ENCODE results near the gene TPRX2. TPM values are rescaled to one million over a fixed set of nuclear protein-coding genes. Genes with fewer than 3 reads are reported as not detected.
A peak's percentile ranks its signal among the peaks of the same experiment; 100 is the strongest.
"Not testable (repeated sequence)": the region's sequence is repeated elsewhere in the genome, so short reads cannot be mapped to it uniquely, and the experiment has no call there.

The TPRX2 gene
- total RNA-seq, 2 experiments from 2014 or later, result not detected

- ChIA-PET CTCF (no interaction called here), POLR2A (no interaction called here)
- Mint-ChIP-seq H3K36me3 (ENCODE audit: low read depth) (no peaks in the 10 kb centered on the region), H3K9me3 (ENCODE audit: insufficient read depth) (no peaks in the 10 kb centered on the region), H3K4me3 (no peak overlapping the region), H3K27ac (no peak overlapping the region), H3K27me3 (ENCODE audit: low read depth) (no peaks in the 10 kb centered on the region), H3K4me1 (ENCODE audit: low read depth) (no peaks in the 10 kb centered on the region)
- ATAC-seq (no peak), DNase-seq (no peak)
Measured at GRCh38 chr19:47896773-47897172, 37.7 kb downstream of the TPRX2 start.

- H3K27me3 Mint-ChIP-seq (ENCODE audit: low read depth), result no peaks in the 10 kb centered on the region
- no peak for DNase-seq
- ChIA-PET CTCF (no interaction called here), POLR2A (no interaction called here)
- H3K4me3 Mint-ChIP-seq, result no peak overlapping the region
- no peaks in the 10 kb centered on the region for H3K9me3 Mint-ChIP-seq (ENCODE audit: insufficient read depth)
- H3K4me1 Mint-ChIP-seq (ENCODE audit: low read depth), result no peaks in the 10 kb centered on the region
- ATAC-seq, result no peak
- no peaks in the 10 kb centered on the region for H3K36me3 Mint-ChIP-seq (ENCODE audit: low read depth)
- H3K27ac Mint-ChIP-seq, result no peak overlapping the region
Measured at GRCh38 chr19:47897861-47898260, 38.8 kb downstream of the TPRX2 start.

- Mint-ChIP-seq H3K4me3 (no peak overlapping the region), H3K4me1 (ENCODE audit: low read depth) (no peaks in the 10 kb centered on the region), H3K36me3 (ENCODE audit: low read depth) (no peaks in the 10 kb centered on the region), H3K27me3 (ENCODE audit: low read depth) (no peaks in the 10 kb centered on the region), H3K9me3 (ENCODE audit: insufficient read depth) (no peaks in the 10 kb centered on the region), H3K27ac (no peak overlapping the region)
- ChIA-PET CTCF (interaction anchor here (1.0 kb wide), 1 partner anchor 30 kb away, joined by 3 read pairs; no protein-coding TSS in a partner anchor), POLR2A (no interaction called here)
- no peak for DNase-seq
- ATAC-seq, result no peak
Measured at GRCh38 chr19:47899335-47899734, 40.3 kb downstream of the TPRX2 start.

- ATAC-seq, result no peak
- Mint-ChIP-seq H3K9me3 (ENCODE audit: insufficient read depth) (no peaks in the 10 kb centered on the region), H3K27me3 (ENCODE audit: low read depth) (no peaks in the 10 kb centered on the region), H3K36me3 (ENCODE audit: low read depth) (no peaks in the 10 kb centered on the region), H3K4me1 (ENCODE audit: low read depth) (no peaks in the 10 kb centered on the region), H3K4me3 (no peak overlapping the region), H3K27ac (no peak overlapping the region)
- POLR2A ChIA-PET, result no interaction called here
- CTCF ChIA-PET, result interaction anchor here (1.1 kb wide), 1 partner anchor 9 kb away, joined by 4 read pairs; no protein-coding TSS in a partner anchor
- no peak for DNase-seq
Measured at GRCh38 chr19:47901370-47901769, 42.3 kb downstream of the TPRX2 start.

GRCh38 chr19:47909350-47909749 lies 50.3 kb downstream of the TPRX2 start:
- H3K4me3 Mint-ChIP-seq; H3K27ac Mint-ChIP-seq; POLR2A ChIA-PET; H3K27me3 Mint-ChIP-seq (ENCODE audit: low read depth); H3K9me3 Mint-ChIP-seq (ENCODE audit: insufficient read depth); H3K36me3 Mint-ChIP-seq (ENCODE audit: low read depth); ATAC-seq; H3K4me1 Mint-ChIP-seq (ENCODE audit: low read depth); CTCF ChIA-PET: not testable (repeated sequence)
- peak; percentile 82 for DNase-seq

GRCh38 chr19:47910191-47910590 lies 51.2 kb downstream of the TPRX2 start:
- ATAC-seq; H3K4me3 Mint-ChIP-seq; H3K27ac Mint-ChIP-seq; H3K4me1 Mint-ChIP-seq (ENCODE audit: low read depth); H3K9me3 Mint-ChIP-seq (ENCODE audit: insufficient read depth); CTCF ChIA-PET; H3K36me3 Mint-ChIP-seq (ENCODE audit: low read depth); POLR2A ChIA-PET; H3K27me3 Mint-ChIP-seq (ENCODE audit: low read depth): not testable (repeated sequence)
- DNase-seq, result peak; percentile 27

Other genes with a start within 250 kb of the TPRX2 start
- gene EHD2, start 145.8 kb upstream of the TPRX2 start, total RNA-seq, result under 1 TPM in 1 of 2 experiments, not detected in 1; 0.34 TPM
- 100 to 1,000 TPM; 244 to 272 TPM for gene NOP53, start 113.7 kb upstream of the TPRX2 start, total RNA-seq
- gene SELENOW, start 80.5 kb upstream of the TPRX2 start, total RNA-seq, result 100 to 1,000 TPM; 132 to 140 TPM
- not detected for gene TPRX1, start 54.7 kb upstream of the TPRX2 start, total RNA-seq
- gene CRX, start 37.3 kb upstream of the TPRX2 start, total RNA-seq, result not detected
- gene SULT2A1, start 27.1 kb downstream of the TPRX2 start, total RNA-seq, result not detected
- gene BSPH1, start 132.9 kb downstream of the TPRX2 start, total RNA-seq, result not detected
- gene ELSPBP1, start 135.4 kb downstream of the TPRX2 start, total RNA-seq, result not detected
- gene CABP5, start 184.8 kb downstream of the TPRX2 start, total RNA-seq, result not detected

All from activated CD8-positive, alpha-beta T cell treated with anti-CD3 and anti-CD28 coated beads, Interleukin-2, amount 10 ng/mL, durations not matched to agents 7 days and 5 days (primary cell).